Nephron progenitor cell (in vitro differentiated cells): ENCODE results near the gene RBM12.

Experiments
- DNase-seq: peaks from one replicate; pipeline ENCODE4 v3.0.0; 2021
- H3K27ac Mint-ChIP-seq: 2 replicates; pipeline ENCODE4 v1.8.0; 2021; ENCODE audit warnings: mild to moderate bottlenecking, moderate library complexity, mixed read lengths
- H3K27me3 Mint-ChIP-seq: 2 replicates; pipeline ENCODE4 v1.8.0; 2021; ENCODE audit warnings: mild to moderate bottlenecking, low read depth, mixed read lengths; ENCODE audit not compliant: poor library complexity
- H3K36me3 Mint-ChIP-seq: 2 replicates; pipeline ENCODE4 v1.8.0; 2021; ENCODE audit warnings: low read depth, mixed read lengths
- H3K4me1 Mint-ChIP-seq: 2 replicates; pipeline ENCODE4 v1.8.0; 2021; ENCODE audit warnings: mixed read lengths
- H3K4me3 Mint-ChIP-seq: 2 replicates; pipeline ENCODE4 v1.8.0; 2021; ENCODE audit warnings: mild to moderate bottlenecking, moderate library complexity, mixed read lengths
- H3K9me3 Mint-ChIP-seq: 2 replicates; pipeline ENCODE4 v1.8.0; 2021; ENCODE audit warnings: mild to moderate bottlenecking, moderate library complexity, mixed read lengths
- TF ChIP-seq, protein P1 (sequence below): fragments of 200-600 bp; sonication (generic); IDR thresholded peaks from 2 replicates; pipeline ENCODE4 v1.5.0; 2021; ENCODE audit warnings: antibody characterized with exemption

The RBM12 gene

GRCh38 chr20:35663516-35664465 lies 909 bp downstream of the RBM12 start:
- H3K9me3 Mint-ChIP-seq = peaks cover 15% of the 10 kb centered on the region
- TF ChIP-seq, protein P1, sequence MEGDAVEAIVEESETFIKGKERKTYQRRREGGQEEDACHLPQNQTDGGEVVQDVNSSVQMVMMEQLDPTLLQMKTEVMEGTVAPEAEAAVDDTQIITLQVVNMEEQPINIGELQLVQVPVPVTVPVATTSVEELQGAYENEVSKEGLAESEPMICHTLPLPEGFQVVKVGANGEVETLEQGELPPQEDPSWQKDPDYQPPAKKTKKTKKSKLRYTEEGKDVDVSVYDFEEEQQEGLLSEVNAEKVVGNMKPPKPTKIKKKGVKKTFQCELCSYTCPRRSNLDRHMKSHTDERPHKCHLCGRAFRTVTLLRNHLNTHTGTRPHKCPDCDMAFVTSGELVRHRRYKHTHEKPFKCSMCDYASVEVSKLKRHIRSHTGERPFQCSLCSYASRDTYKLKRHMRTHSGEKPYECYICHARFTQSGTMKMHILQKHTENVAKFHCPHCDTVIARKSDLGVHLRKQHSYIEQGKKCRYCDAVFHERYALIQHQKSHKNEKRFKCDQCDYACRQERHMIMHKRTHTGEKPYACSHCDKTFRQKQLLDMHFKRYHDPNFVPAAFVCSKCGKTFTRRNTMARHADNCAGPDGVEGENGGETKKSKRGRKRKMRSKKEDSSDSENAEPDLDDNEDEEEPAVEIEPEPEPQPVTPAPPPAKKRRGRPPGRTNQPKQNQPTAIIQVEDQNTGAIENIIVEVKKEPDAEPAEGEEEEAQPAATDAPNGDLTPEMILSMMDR = no peak
- H3K36me3 Mint-ChIP-seq = peaks cover 42% of the 10 kb centered on the region
- peak overlapping the region; percentile 88 for H3K4me3 Mint-ChIP-seq
- H3K4me1 Mint-ChIP-seq = peaks cover 47% of the 10 kb centered on the region
- peak; percentile 63 for DNase-seq
- peak overlapping the region; percentile 99 for H3K27ac Mint-ChIP-seq
- peaks cover 3% of the 10 kb centered on the region for H3K27me3 Mint-ChIP-seq

- Mint-ChIP-seq H3K9me3 (peaks cover 16% of the 10 kb centered on the region), H3K27ac (no peak overlapping the region), H3K4me1 (peaks cover 47% of the 10 kb centered on the region), H3K36me3 (peaks cover 41% of the 10 kb centered on the region), H3K4me3 (peak overlapping the region; percentile 88), H3K27me3 (peaks cover 3% of the 10 kb centered on the region)
- TF ChIP-seq, protein P1 = no peak
- DNase-seq = no peak
These were observed 2.1 kb downstream of the RBM12 start for GRCh38 chr20:35662551-35662950.

DNA sequence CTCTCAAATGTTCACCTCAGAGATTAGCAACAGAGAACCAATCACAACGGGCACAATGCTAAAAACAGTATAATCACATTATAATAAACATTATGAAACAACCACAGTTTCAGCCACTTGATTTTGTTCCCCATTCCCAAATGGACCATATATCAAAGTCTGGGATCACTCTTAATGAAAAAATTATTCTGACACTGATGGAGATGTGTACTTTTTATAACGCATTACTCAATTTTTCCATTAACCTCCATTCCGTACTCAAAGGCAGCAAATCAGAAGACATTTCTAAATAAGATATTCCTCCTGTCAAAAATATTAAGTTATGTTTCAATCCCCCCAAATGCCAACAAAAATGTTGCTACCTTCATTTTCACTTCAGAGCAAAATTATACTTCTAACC lies 2.8 kb downstream of the RBM12 start:
- peaks cover 16% of the 10 kb centered on the region for H3K9me3 Mint-ChIP-seq
- peak overlapping the region; percentile 81 for H3K27ac Mint-ChIP-seq
- peaks cover 41% of the 10 kb centered on the region for H3K36me3 Mint-ChIP-seq
- TF ChIP-seq, protein P1 = no peak
- peaks cover 3% of the 10 kb centered on the region for H3K27me3 Mint-ChIP-seq
- H3K4me1 Mint-ChIP-seq = peaks cover 53% of the 10 kb centered on the region
- no peak for DNase-seq
- H3K4me3 Mint-ChIP-seq = peak overlapping the region; percentile 88

DNA sequence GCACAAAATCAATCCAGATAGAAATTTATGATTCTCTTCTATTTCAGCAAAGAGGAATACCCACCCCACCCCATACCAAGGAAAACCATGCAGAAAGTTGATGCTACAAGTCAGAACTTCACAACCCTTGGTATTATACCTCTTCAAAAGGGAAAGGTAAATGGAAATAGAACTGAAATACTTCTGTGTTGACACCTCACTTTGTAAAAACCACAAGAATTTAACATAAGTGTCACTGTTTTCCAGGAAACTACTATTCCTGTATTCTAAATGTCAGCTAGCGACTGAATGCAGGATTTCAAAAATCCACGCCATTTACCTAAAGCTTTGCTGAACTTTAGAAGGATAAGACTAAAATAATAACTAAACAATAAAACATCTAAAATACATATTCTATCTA lies 3.6 kb downstream of the RBM12 start:
- H3K36me3 Mint-ChIP-seq = peaks cover 41% of the 10 kb centered on the region
- TF ChIP-seq, protein P1 = no peak
- peaks cover 3% of the 10 kb centered on the region for H3K27me3 Mint-ChIP-seq
- no peak overlapping the region for H3K27ac Mint-ChIP-seq
- peaks cover 16% of the 10 kb centered on the region for H3K9me3 Mint-ChIP-seq
- peak overlapping the region; percentile 88 for H3K4me3 Mint-ChIP-seq
- H3K4me1 Mint-ChIP-seq = peaks cover 53% of the 10 kb centered on the region
- DNase-seq = no peak

- Mint-ChIP-seq H3K9me3 (peaks cover 16% of the 10 kb centered on the region), H3K36me3 (peaks cover 41% of the 10 kb centered on the region), H3K27me3 (peaks cover 3% of the 10 kb centered on the region), H3K4me3 (no peak overlapping the region), H3K4me1 (peaks cover 53% of the 10 kb centered on the region), H3K27ac (no peak overlapping the region)
- DNase-seq = no peak
- TF ChIP-seq, protein P1 = no peak
These were observed 4.4 kb downstream of the RBM12 start for GRCh38 chr20:35660122-35660937.
